ENCODE results near the gene UBL7. TPM values are rescaled to one million over a fixed set of nuclear protein-coding genes. Genes with fewer than 3 reads are reported as not detected.

Gene UBL7
- total and polyA plus RNA-seq, 2 experiments from 2014 or later, result 39.2 to 60.2 TPM

DNA sequence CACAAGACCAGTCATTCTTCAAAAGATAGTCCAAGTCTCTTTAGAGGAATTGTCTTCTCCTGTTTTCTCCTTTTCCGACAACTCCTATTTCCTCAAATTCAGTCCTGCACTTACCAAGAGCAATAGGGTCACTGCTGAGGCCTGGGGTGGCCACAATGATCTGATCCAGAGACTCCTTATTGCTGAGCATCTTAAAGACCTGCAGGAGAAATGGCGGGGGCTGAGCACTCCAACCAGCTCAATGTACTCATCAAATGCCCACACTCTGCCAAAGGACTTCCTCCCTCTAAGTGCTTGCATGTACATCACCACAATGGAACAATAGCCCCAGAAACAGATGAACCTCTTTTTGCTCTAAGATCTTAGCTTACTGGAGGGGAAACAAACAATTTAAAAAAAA lies 9.6 kb downstream of the UBL7 start:
- Histone ChIP-seq H4K20me1 (ENCODE audit: insufficient read depth, poor library complexity, severe bottlenecking) (no peaks in the 10 kb centered on the region), H3K36me3 (replicated peaks; ENCODE audit: insufficient read depth, low read depth) (no peaks in the 10 kb centered on the region), H3K4me3 (no peak overlapping the region), H3K27me3 (no peaks in the 10 kb centered on the region), H3K4me2 (no peak overlapping the region), H3K4me1 (ENCODE audit: insufficient read depth) (peaks cover 3% of the 10 kb centered on the region), H3K9me2 (replicated peaks; ENCODE audit: insufficient read depth) (no peaks in the 10 kb centered on the region), H3K79me2 (no peaks in the 10 kb centered on the region), H3K9me3 (ENCODE audit: low read depth) (no peaks in the 10 kb centered on the region), H3K27ac (no peak overlapping the region), H2AFZ (no peak overlapping the region)
- WGBS (ENCODE audit: low lambda C conversion rate, missing lambda C conversion rate), result 98% methylated on average over 2 of the region's 2 CpGs
- TF ChIP-seq, protein P1, sequence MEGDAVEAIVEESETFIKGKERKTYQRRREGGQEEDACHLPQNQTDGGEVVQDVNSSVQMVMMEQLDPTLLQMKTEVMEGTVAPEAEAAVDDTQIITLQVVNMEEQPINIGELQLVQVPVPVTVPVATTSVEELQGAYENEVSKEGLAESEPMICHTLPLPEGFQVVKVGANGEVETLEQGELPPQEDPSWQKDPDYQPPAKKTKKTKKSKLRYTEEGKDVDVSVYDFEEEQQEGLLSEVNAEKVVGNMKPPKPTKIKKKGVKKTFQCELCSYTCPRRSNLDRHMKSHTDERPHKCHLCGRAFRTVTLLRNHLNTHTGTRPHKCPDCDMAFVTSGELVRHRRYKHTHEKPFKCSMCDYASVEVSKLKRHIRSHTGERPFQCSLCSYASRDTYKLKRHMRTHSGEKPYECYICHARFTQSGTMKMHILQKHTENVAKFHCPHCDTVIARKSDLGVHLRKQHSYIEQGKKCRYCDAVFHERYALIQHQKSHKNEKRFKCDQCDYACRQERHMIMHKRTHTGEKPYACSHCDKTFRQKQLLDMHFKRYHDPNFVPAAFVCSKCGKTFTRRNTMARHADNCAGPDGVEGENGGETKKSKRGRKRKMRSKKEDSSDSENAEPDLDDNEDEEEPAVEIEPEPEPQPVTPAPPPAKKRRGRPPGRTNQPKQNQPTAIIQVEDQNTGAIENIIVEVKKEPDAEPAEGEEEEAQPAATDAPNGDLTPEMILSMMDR (IDR thresholded peaks at IDR 0.05; ENCODE audit: poor library complexity), result no peak
- TF ChIP-seq EZH2phosphoT487 (IDR thresholded peaks at IDR 0.05; ENCODE audit: low read depth, severe bottlenecking, unreplicated experiment), result no peak
- TF ChIP-seq EZH2 (IDR thresholded peaks at IDR 0.05; ENCODE audit: borderline replicate concordance), result no peak
- no peak for DNase-seq (ENCODE audit: low spot score)

DNA sequence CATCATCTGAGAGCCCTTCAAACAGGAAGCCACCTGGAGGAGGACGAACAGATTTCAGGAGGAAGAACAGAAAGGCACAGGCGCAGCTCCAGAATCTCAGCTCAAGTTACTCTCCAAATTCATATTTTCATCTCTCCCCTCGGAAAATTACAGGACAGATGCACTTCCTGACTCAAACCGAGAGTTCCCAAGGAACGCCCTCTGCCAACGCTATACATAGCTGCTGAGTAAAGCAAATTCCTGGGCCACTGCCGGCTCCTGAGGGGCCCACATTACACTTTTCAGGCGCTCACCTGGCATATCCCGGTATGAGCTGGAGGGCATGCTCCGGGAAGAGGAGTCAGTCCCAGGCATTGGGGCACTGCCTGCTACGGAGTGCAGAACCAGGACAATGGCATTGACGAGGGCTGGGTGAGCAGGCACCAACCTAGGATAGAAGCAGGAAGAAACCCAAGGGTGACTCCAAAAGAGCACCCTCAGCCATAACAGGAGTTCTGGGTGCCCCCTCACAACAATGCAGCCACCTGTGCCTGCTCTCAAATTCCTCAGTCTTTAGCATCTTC lies 11.2 kb downstream of the UBL7 start:
- peaks cover 10% of the 10 kb centered on the region for H3K4me1 ChIP-seq (ENCODE audit: insufficient read depth)
- H2AFZ ChIP-seq, result no peak overlapping the region
- no peaks in the 10 kb centered on the region for H3K9me3 ChIP-seq (ENCODE audit: low read depth)
- no peak for TF ChIP-seq EZH2phosphoT487 (IDR thresholded peaks at IDR 0.05; ENCODE audit: low read depth, severe bottlenecking, unreplicated experiment)
- TF ChIP-seq, protein P1 (IDR thresholded peaks at IDR 0.05; ENCODE audit: poor library complexity), result no peak
- TF ChIP-seq EZH2 (IDR thresholded peaks at IDR 0.05; ENCODE audit: borderline replicate concordance), result no peak
- no peaks in the 10 kb centered on the region for H3K9me2 ChIP-seq (replicated peaks; ENCODE audit: insufficient read depth)
- H3K27me3 ChIP-seq, result no peaks in the 10 kb centered on the region
- no peak overlapping the region for H3K4me2 ChIP-seq
- WGBS (ENCODE audit: low lambda C conversion rate, missing lambda C conversion rate), result 95% methylated on average over 12 of the region's 12 CpGs
- H3K27ac ChIP-seq, result no peak overlapping the region
- DNase-seq (ENCODE audit: low spot score), result no peak
- H3K36me3 ChIP-seq (replicated peaks; ENCODE audit: insufficient read depth, low read depth), result no peaks in the 10 kb centered on the region
- no peak overlapping the region for H3K4me3 ChIP-seq
- H4K20me1 ChIP-seq (ENCODE audit: insufficient read depth, poor library complexity, severe bottlenecking), result no peaks in the 10 kb centered on the region
- no peaks in the 10 kb centered on the region for H3K79me2 ChIP-seq

DNA sequence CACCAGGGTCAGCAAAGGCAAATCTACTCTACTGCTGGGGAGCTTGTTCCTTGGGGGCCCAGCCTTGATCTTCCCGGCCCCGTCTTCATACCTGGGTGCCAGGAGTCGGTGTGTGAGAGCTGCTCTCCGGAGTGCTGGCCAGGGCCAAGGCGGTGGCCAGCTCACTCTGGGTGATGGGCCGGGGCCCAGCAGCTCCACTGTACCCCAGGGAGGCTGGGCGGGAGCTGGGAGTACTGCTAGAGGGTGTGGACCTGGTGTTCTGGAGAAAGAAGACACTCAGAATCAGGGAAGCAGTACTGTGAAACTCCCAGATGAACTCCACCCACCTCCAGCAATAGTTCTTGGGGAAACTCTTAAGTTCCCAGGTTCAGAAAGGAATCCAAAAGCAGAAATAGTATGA lies 11.9 kb downstream of the UBL7 start:
- no peak overlapping the region for H3K4me3 ChIP-seq
- no peak overlapping the region for H2AFZ ChIP-seq
- H3K4me2 ChIP-seq, result no peak overlapping the region
- H3K36me3 ChIP-seq (replicated peaks; ENCODE audit: insufficient read depth, low read depth), result no peaks in the 10 kb centered on the region
- H3K9me2 ChIP-seq (replicated peaks; ENCODE audit: insufficient read depth), result no peaks in the 10 kb centered on the region
- 96% methylated on average over 7 of the region's 7 CpGs for WGBS (ENCODE audit: low lambda C conversion rate, missing lambda C conversion rate)
- H3K79me2 ChIP-seq, result no peaks in the 10 kb centered on the region
- TF ChIP-seq EZH2 (IDR thresholded peaks at IDR 0.05; ENCODE audit: borderline replicate concordance) (no peak), EZH2phosphoT487 (IDR thresholded peaks at IDR 0.05; ENCODE audit: low read depth, severe bottlenecking, unreplicated experiment) (no peak)
- TF ChIP-seq, protein P1 (IDR thresholded peaks at IDR 0.05; ENCODE audit: poor library complexity), result no peak
- no peaks in the 10 kb centered on the region for H3K27me3 ChIP-seq
- DNase-seq (ENCODE audit: low spot score), result no peak
- H3K9me3 ChIP-seq (ENCODE audit: low read depth), result no peaks in the 10 kb centered on the region
- no peak overlapping the region for H3K27ac ChIP-seq
- H3K4me1 ChIP-seq (ENCODE audit: insufficient read depth), result peaks cover 10% of the 10 kb centered on the region
- H4K20me1 ChIP-seq (ENCODE audit: insufficient read depth, poor library complexity, severe bottlenecking), result no peaks in the 10 kb centered on the region
